ENCODE results near the gene PERP. TPM values are rescaled to one million over a fixed set of nuclear protein-coding genes. Genes with fewer than 3 reads are reported as not detected.

Gene PERP
- total and polyA plus RNA-seq, 2 of the 4 experiments (the other 2 are of a cell fraction): 7.7 to 21.4 TPM

DNA sequence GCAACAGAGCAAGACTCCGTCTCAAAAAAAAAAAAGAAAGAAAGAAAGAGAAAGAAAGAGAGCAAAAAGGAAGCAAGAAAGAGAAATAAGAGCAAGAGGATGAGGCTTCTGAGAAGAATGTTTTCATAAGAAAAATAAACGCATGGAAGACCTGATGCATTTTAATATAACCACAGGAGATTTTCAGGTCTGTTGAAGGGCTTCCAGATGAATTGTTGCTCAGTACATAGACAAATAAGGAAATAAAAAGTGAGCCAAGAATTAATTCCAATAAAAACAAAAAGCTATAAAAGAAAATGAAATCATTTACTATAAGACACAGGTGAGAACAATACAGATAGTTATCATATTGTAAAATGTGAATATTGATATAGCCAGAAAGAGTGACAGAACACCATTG, 43.5 kb downstream of the PERP start:
- Histone ChIP-seq H3K4me3 (ENCODE audit: insufficient read depth, low read depth, low read length) (no peak overlapping the region), H3K56ac (ENCODE audit: extremely low read depth, insufficient read depth, low read length) (no peak overlapping the region), H3K9ac (ENCODE audit: low read depth, low read length) (no peak overlapping the region), H3K4ac (ENCODE audit: low read depth, low read length) (no peak overlapping the region), H2AFZ (replicated peaks; ENCODE audit: low read length, poor library complexity) (no peak overlapping the region), H2BK120ac (ENCODE audit: low read depth, low read length) (no peak overlapping the region), H3K36me3 (ENCODE audit: control insufficient read depth, insufficient read depth, low read length) (no peaks in the 10 kb centered on the region), H3K18ac (ENCODE audit: low read depth, low read length) (no peak overlapping the region), H4K5ac (ENCODE audit: low read depth, low read length) (no peak overlapping the region), H3K9me3 (ENCODE audit: control insufficient read depth, insufficient read depth, low read length) (no peaks in the 10 kb centered on the region), H2BK5ac (ENCODE audit: low read depth, low read length, poor library complexity, severe bottlenecking) (no peak overlapping the region), H3K4me1 (ENCODE audit: control insufficient read depth, insufficient read depth, low read length) (no peaks in the 10 kb centered on the region), H4K20me1 (ENCODE audit: insufficient read depth, low read length) (no peaks in the 10 kb centered on the region), H3K27ac (ENCODE audit: insufficient read depth, low read length) (no peak overlapping the region), H3K23ac (ENCODE audit: low read depth, low read length) (no peak overlapping the region), H2AK5ac (ENCODE audit: low read depth, low read length) (no peak overlapping the region), H2BK15ac (ENCODE audit: low read depth, low read length) (no peak overlapping the region), H3K4me2 (ENCODE audit: low read depth, low read length) (no peak overlapping the region), H3K27me3 (ENCODE audit: control insufficient read depth, insufficient read depth, low read length) (no peaks in the 10 kb centered on the region; the same call in 1 of the 2 replicates), H2AK9ac (replicated peaks; ENCODE audit: low read depth, low read length, poor library complexity) (no peak overlapping the region), H4K8ac (ENCODE audit: low read depth in 2 of 2, low read length in 2 of 2) (no peak overlapping the region), H3K79me1 (ENCODE audit: low read depth in 1 of 2, low read length in 2 of 2) (no peaks in the 10 kb centered on the region), H2BK20ac (ENCODE audit: low read depth, low read length) (no peak overlapping the region), H3K9me1 (ENCODE audit: insufficient read depth, low read length) (no peaks in the 10 kb centered on the region), H3K14ac (replicated peaks; ENCODE audit: low read depth, low read length) (no peak overlapping the region), H4K91ac (ENCODE audit: insufficient read depth, low read depth, low read length) (no peak overlapping the region)
- no peak for ATAC-seq (ENCODE audit: low read depth)
- in situ Hi-C loops (cut with MboI; ENCODE audit: low sequenced_read_pairs): no loop called here
- DNase-seq: no peak
- WGBS, 2 experiments (ENCODE audit: extremely low coverage in 2 of 2, insufficient read length in 1 of 2): no CpG with 5 or more reads among the region's 2 CpGs
- no TSS peak for BruUV-seq (replicated peaks)
- intact Hi-C loops (cut with micrococcal nuclease): no loop called here
- ChIA-PET POLR2A (ENCODE audit: unreplicated experiment) (no interaction called here), CTCF (interaction anchor here (0.6 kb wide), 1 partner anchor 652 kb away, joined by 3 read pairs; no protein-coding TSS in a partner anchor)
- dilution Hi-C loops (cut with HindIII; ENCODE audit: low sequenced_read_pairs, unreplicated experiment): no loop called here
- TF ChIP-seq, protein P1, sequence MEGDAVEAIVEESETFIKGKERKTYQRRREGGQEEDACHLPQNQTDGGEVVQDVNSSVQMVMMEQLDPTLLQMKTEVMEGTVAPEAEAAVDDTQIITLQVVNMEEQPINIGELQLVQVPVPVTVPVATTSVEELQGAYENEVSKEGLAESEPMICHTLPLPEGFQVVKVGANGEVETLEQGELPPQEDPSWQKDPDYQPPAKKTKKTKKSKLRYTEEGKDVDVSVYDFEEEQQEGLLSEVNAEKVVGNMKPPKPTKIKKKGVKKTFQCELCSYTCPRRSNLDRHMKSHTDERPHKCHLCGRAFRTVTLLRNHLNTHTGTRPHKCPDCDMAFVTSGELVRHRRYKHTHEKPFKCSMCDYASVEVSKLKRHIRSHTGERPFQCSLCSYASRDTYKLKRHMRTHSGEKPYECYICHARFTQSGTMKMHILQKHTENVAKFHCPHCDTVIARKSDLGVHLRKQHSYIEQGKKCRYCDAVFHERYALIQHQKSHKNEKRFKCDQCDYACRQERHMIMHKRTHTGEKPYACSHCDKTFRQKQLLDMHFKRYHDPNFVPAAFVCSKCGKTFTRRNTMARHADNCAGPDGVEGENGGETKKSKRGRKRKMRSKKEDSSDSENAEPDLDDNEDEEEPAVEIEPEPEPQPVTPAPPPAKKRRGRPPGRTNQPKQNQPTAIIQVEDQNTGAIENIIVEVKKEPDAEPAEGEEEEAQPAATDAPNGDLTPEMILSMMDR (conservative IDR thresholded peaks at IDR 0.05; ENCODE audit: low read depth, low read length): no peak
- TF ChIP-seq MAZ (IDR thresholded peaks at IDR 0.05; ENCODE audit: borderline replicate concordance, low read depth, low read length) (no peak), BHLHE40 (IDR thresholded peaks at IDR 0.05; ENCODE audit: low read depth, low read length) (no peak), POLR2A (IDR thresholded peaks at IDR 0.05; ENCODE audit: low read depth, low read length) (no peak), RFX5 (IDR thresholded peaks at IDR 0.05; ENCODE audit: low read depth, low read length) (no peak), FOS (IDR thresholded peaks at IDR 0.05; ENCODE audit: low read depth, low read length) (no peak), MAFK (IDR thresholded peaks at IDR 0.05; ENCODE audit: low read depth, low read length) (no peak), SMC3 (IDR thresholded peaks at IDR 0.05; ENCODE audit: low read depth, low read length) (no peak), CEBPB (IDR thresholded peaks at IDR 0.05; ENCODE audit: low read depth, low read length) (no peak), RAD21 (IDR thresholded peaks at IDR 0.05; ENCODE audit: low read length) (no peak), CHD1 (IDR thresholded peaks at IDR 0.05; ENCODE audit: low read depth, low read length) (no peak)
